ENCODE measurements around the gene KISS1. TPM values are rescaled to one million over a fixed set of nuclear protein-coding genes. Genes with fewer than 3 reads are reported as not detected.

KISS1 gene
- total RNA-seq, 1 experiment from 2014 or later = not detected

DNA sequence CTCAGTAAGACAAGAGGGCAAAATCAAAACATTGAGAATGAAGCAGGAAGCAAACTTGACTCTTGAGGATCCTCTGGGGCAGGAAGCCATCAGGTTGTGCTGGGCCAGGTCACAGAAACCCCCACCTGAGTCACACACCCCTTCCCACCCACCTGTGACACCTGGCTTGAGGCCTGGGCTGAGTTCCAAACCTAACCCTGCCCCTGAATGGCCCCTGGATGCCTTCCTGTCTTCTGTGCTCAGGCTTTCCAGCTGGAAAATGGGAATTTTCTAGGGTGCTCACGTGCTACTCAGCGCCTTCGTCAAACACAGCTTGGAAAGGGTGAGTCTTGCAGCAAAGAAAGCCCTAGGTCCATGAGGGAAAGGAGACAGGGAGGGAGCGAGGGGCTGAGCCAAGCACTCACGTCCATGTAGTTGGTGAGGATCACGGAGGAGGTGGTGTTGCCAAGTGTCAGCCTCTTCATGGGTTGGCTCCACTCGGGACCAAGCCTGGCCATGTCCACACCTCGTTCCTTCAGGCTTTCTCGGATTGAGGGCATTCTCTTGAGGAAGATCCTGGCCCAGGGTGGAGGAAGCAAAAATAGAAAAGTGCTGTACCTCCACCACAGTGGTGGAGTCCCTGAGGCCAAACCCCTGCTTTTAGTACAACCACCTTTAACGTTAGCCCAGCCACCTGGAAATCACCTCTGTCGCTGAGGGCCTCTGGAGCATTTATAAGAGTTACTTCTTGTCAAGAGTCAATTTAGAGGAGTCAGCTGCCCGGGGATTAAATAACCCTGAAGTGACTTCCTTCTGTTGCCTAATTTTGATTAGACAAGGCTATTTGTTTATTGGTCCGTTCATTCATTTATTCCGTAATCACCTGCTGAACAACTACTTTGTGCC lies 34.4 kb downstream of the KISS1 start:
- no peak for DNase-seq (ENCODE audit: low read depth)

DNA sequence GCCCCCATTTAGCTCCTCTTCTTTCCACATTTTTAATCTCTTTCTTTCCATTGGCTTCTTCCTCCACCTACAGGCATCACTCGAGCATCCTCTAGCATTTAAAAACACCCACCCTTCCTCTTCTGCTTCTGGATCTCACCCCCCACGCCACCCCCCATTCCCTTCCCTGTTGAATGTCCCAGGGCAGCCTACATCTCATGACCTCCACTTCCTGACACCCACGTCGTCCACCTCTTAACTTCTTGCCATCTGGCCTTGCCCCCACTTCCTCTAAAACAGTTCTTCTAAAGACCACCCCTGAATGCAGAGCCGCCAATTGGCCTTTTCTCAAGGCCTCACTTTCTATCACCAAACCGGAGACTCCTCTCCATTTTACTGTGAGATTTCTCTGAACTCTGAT lies 38.3 kb downstream of the KISS1 start:
- no peak for DNase-seq (ENCODE audit: low read depth)

DNA sequence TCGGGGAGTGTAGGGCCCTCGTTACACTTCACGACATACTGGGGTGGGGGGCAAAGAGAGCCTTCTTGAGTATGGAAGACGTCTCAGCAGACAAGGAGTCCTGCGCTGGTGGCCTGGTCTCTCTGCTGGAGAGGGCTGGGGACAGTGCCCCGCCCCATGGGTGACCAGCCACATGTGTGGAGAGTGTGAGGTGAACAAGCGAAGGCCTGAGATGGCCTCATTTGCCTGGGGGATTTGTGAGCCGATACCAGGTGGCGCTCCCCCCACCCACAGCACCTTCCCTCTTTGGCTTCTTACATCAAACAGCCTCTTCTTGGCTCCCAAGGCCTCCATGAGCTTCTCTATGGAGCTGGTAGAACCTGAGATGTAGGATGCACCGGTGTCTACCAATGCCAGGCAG lies 40.4 kb downstream of the KISS1 start:
- DNase-seq (ENCODE audit: low read depth) = no peak

- DNase-seq (ENCODE audit: low read depth) = no peak
Observed at GRCh38 chr1:204154568-204155255, 41.6 kb downstream of the KISS1 start.

GRCh38 chr1:204153667-204154066 lies 42.6 kb downstream of the KISS1 start:
- DNase-seq (ENCODE audit: low read depth) = no peak

- DNase-seq (ENCODE audit: low read depth) = no peak
Observed at GRCh38 chr1:204152310-204153044, 43.8 kb downstream of the KISS1 start.

DNA sequence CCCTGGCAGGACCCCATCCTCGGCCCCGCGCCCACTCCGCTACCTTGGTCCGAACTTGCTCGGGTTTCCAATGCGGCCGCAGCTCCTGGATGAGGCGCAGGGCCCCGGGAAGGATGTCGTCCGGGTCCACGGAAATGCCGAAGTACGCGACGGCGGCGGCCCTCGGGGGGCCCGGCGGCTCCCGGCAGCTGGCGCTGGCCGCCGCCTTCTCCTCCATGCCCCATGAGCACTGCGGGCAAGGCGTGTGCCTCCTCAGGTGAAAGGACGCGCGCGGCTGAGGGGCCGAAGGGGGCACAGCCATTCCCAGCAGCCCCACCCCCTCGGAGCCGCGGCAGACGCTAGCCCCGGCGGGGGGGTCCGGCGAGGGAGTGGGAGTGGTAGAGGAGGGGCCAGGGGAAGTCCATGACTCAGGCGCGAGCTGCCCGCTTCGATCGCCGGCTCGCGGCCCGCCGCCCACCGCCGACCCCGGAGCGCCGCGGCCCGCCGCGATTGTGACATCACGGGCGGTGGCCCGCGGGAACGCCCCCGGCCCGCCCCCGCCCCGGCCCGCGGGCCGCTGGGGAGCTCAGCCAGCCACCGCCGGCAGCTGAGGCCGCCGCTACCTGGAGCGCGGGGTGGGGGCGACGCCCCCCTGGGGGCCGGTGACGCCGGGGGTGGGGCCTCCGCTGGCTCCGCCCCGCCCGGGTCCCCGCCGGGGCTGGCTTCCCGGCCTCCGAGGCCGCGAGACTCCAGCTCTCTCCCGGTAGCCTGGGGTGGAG lies 44.6 kb downstream of the KISS1 start, which contains the start of gene ETNK2:
Gene ETNK2, minus strand, starts transcription at position 493 of the 758 bp plus-strand sequence. Its CDS starts 192 bp downstream, at position 301.
- no peak for DNase-seq (ENCODE audit: low read depth)

DNA sequence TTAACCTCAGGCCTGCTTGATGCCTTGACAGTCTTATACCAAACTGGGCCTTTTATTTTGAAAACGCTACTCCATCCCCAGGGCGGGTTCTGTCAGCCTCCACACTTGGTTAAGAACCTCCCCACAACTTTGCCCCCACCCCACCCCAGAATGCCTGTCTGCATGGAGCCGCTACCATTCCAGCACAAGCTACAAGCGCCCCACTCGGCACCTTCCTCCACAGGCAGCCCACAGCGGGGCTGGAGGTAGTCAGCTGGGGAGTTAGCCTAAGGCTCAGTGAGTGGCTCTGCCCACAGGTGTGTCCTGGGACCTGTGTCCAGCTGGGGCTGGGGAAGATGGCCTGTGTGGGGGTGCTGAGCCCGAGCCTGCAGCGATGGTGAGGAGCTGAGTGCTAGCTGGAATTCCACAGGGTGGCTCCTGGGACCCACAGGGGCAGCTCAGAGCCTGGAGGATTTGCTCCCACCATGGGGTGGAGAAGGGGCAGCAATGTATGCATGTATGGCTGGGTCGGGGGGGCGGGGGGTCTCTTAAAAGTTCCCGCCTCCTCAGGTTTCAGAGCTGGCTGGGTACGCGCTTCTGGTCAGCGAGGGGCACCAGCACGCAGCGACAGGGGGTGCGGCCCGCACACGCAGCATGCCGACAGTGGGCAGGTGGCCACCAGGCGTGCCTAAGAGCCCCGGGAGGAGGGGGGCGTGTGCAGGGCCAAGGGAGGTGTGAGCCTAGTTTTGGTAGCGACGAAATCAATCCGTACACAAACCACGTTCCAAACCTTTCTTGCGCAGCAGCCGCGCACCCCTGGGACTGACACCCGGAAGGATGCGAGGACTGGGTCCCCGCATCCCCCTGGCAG lies 45.4 kb downstream of the KISS1 start:
- no peak for DNase-seq (ENCODE audit: low read depth)

DNA sequence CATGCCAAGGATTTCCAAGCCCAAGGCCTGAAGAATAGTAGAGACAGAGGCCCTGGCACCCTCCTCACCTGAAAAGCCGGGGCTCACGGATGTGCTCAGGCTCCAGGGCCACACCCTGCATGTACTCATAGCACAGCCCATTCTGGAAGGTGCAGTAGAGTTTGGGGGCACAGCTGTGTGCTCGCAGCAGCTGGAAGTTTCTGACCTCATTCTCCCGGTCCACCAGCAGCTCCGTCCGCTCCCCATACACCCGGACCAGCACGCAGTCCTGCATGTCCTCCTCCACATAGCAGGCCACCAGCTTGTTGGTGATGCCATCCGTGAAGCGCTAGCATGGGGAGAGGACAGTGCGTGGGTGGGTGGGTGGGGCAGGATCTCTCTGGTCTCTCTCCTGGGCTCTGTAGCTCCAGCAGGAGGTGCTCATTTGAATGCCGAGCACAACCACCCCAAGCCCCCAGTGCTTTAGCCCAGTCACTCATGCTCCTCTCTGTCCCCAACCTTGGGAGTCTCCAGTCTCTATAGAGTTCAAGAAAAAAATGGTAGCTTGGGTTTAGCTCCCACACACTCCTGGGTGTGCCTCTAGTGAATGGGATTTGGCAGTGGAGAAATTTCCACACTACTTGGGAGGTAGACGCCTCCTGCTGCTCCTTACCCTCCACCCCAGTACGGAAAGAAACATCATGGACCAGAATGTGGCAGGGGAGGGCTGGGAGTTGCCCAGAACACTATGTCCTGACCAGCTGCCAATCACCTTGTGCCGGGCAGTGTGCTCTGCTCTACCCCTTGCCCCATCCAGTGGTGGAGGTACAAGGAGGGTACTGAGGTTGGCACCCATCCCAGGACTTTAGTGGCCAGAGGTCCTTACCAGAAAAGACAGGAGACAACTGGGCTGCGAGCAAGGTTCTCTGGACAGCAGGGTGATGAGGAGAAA lies 46.4 kb downstream of the KISS1 start:
- DNase-seq (ENCODE audit: low read depth) = no peak

DNA sequence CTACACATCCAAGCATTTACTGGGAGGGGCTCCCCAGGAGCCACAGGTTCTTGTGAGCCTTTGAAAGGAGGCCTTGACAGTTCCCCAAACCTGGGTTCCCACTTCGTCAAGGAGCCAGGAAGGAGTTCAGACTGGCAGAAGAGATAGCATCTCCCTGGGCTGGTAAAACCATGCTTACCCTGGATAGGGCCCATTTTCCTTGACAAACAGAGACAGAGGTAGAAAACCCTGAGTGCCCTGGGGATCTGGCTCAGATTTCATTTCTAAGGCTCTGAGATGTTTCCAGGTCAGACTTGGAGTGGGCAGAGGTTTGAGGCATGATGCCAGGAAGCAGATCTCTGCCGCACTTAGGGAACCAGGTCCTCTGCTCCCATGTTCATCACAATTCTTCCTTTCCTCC lies 47.2 kb downstream of the KISS1 start:
- DNase-seq (ENCODE audit: low read depth) = no peak

DNA sequence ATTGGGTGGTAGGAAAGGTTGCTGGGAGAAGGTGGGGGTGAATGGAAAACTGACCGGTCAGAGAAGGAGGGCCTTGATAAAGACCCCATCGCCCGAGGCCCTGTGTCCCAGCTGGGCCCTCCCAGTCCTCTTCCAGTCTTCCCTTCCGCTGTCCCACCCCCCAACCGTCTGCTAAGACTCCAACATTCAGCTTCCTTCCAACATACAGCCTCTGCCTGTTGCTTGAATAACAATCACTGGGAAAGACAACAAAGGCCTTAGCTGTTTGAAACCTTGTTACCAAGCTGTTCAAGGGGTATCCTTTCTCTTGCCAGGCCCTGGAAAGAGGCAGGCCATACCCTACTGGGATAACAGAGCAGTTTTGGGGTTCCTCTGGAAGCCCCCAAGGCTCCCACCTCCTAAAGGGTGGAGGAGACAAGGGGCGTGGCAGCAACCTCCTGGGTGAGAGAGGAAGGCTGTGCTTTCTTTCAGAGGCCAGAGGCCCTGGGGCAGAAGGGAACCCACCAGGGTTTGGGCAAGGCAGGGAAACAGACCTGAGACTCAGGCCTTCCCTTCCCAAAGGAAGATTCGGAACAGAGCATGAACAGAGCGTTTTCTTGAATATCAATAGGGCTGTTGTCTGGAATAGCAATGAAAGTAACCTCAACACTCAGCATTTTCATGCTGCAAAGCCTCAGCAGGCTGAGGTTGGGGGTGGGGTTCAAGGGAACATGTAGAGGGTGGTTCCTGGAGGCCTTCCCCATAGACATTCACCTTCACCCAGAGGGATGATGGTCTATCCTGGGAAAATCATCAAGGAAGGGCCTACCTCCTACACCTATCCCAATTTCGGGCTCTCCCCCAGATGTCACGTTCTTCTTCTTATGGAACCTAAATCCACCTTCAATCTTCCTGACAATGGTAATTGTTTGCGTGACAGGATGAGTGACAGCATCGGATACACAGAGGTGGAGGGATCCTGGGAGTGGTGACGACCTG lies 48.6 kb downstream of the KISS1 start:
- no peak for DNase-seq (ENCODE audit: low read depth)

DNA sequence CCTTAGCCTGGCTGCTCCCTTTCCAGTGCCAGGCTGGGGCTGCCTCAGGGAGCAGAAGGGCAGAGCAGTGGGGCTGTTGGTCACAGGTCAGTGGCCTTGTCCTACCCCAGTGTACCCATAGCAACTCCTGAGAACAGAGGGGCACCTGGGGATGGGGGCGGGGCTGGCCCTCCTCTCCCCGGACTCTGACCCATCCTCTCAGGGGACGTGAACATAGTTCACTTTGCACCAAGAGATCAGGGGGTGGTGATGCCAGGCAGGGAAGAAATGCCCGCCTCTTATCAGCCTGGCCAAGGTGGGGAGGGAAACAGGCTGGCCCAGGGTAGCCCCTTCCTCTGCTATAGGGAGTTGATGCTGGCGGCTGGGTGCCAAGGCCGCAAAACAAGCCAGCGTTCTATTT lies 49.3 kb downstream of the KISS1 start:
- no peak for DNase-seq (ENCODE audit: low read depth)

- DNase-seq (ENCODE audit: low read depth) = no peak
Observed at GRCh38 chr1:204146309-204146708, 50.0 kb downstream of the KISS1 start.

- no peak for DNase-seq (ENCODE audit: low read depth)
Observed at GRCh38 chr1:204145033-204145504, 51.2 kb downstream of the KISS1 start.

DNA sequence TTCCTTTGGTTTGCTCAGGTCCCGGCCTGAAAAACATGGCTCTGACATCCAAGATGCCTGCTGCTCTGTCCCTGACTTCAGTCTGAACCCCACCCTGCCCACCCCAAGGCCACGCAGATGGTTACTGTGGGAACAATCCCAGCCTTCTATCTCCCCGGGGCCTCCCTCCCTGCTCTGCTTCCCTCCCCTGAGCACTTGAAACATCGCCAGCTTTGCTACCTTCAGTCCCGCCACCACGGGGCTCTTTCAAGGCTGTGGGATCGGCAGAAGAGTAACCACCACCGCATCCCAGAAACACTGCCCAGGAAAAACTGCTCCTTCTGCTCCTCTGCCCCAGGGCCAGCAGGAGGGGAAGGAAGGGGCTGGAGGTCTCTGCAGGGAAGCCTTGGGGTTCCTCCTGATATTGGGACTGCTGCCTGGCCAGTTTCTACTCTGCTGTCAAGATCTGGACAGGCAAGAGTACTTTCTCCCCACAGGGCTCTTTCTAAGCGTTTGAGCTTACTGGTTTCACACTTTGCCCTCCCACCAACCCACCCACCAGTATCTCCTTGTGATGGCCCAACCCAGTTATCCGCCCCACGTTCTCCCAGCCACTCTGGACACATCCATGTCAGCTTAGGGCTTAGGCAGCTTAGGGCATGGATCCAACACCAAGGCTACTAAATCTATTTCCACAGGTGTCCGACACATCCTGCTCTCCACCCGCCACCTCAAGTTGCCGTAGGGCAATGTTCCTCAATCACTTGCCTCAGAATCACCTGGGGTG lies 52.8 kb downstream of the KISS1 start:
- DNase-seq (ENCODE audit: low read depth) = no peak

GRCh38 chr1:204142032-204142974 lies 54.0 kb downstream of the KISS1 start:
- no peak for DNase-seq (ENCODE audit: low read depth)

Measured in LHCN-M2 (cell line).